GM18909 (cell line): ENCODE data around the gene OCRL.
"Not testable (repeated sequence)": the region's sequence is repeated elsewhere in the genome, so short reads cannot be mapped to it uniquely, and the experiment has no call there.

Source experiments
- ATAC-seq: cut with Tn5 transposase; IDR thresholded peaks from one replicate; pipeline ENCODE4 v1.9.1; 2021; ENCODE audit warnings: mild to moderate bottlenecking; ENCODE audit not compliant: unreplicated experiment, poor library complexity

OCRL gene

DNA sequence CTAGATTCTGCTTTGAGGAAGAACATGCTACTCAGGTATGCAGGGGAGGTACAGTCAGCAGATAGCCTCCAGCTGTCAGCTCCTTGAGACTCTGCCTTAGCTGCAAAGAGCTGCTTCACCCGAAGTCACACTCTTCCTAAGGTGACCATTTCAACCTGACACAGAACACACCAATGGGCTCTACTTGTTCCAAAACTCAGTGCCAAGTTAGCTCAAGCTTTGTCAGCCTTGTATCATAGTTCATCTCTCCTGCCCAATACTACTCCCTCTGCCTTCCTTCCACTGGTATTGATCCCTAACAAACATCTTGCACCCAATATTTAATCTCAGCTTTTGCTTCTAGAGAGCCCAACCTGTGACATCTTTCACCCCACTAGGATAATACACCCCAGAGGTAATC lies 8.9 kb upstream of the OCRL start:
- no peak for ATAC-seq

DNA sequence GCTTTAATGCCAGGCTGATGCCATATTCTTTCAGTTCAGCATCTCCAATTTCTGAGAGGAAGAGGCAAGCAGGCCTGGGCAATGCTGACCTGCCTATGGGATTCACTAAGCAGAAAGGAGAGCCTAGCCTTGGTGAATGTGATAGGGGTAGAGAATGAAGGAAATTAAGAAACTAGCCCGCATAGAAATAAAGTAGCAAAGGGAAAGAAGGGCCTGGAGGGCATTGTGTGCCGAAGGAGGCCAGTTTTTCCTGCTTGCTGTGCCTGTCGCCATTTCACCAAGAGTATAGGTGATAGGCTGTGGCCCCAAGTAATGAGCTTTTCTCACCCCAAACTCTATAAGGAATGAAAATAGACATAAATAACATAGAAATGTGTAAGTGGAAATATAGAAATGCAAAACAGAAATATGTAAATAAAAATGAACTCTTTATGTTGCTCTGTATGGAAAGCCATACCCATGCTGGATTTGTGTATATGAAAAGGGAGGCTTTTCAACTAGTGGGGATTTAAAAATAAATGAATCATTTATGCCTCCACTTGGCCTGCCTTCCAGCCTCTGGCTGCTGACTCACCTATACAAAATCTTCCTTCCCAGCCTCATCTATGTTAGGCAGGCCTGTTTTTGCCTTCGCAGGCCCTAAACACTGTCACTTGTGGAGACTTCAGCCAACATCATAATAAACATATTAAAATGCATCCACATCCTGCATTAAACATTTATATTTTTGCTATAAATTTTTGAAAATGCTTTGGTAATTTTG lies 5.1 kb upstream of the OCRL start:
- no peak for ATAC-seq

DNA sequence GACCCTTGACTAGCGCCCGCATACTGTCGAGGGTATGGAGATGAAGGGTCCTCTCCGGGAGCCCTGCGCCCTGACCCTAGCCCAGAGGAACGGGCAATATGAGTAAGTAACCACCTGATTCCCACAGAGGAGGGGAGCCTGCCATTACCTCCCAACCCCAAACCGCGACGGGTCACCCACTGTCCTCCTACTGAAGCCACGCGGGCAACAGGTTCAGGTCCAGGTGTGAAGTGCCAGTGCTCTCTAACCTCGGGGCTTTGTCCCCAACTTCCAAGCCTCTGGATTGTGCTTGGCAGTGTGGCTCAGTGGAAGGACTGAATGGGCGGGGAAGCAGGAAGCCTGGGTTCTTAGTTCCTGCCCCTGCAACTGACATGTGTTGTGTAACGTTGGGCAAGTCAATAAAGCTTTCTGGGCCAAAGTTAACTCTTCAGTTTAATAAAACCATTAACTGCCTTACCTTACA lies 694 bp downstream of the OCRL start:
- peak; percentile 38 for ATAC-seq

DNA sequence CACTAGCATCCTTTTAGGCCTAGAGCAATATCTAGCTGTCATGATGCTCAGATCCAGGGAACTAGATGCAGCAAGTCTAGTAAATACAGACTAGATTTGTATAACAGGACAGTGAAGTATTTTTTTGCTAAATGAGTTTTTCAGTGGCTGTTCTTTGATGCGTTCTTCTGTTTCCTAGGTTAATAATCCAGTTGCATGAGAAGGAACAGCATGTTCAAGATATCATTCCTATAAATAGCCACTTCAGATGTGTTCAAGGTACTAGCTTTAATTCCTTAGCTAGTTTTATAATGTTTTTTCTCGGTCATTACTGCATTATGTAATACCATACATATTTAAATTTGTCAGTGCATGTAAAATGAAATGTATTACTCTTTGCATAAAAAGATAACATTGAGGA lies 4.7 kb downstream of the OCRL start:
- no peak for ATAC-seq

DNA sequence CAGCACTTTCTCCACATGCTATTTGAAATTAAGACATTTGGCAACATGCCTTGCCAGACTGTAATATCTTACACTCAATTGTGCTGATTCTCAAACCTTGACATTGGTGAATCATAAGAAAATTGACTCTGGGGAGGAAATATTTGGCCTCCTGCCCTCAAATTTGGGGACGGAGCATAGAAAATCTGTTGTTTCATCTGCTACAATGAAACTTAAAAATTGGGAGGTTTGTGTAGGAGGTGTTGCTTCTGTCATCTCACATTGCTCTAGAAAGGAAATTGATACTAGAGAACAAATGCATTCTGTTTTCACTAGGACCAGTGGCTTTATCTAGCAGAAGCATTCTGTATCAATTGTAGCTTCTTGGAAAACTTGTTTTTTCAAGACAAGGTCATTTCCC lies 5.3 kb downstream of the OCRL start:
- ATAC-seq, result no peak

DNA sequence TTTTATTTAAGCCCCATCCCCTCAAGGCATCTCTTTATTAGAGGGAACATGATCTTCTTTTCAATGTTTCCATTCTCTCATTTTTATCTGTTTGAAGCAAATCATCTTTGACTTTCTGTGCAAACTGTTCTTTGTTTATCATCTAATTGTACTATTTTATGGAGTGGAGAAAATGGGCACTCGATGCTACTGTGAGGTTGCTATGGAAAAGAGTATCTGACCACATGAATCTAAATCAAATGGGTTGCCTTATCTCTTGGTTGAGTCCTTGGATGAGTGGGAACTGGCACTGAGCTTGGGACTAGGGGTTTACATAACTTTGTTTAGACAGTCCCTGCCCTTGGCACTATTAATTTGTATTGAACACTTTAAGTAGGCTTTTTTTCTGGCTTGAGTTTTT lies 9.1 kb downstream of the OCRL start:
- no peak for ATAC-seq

DNA sequence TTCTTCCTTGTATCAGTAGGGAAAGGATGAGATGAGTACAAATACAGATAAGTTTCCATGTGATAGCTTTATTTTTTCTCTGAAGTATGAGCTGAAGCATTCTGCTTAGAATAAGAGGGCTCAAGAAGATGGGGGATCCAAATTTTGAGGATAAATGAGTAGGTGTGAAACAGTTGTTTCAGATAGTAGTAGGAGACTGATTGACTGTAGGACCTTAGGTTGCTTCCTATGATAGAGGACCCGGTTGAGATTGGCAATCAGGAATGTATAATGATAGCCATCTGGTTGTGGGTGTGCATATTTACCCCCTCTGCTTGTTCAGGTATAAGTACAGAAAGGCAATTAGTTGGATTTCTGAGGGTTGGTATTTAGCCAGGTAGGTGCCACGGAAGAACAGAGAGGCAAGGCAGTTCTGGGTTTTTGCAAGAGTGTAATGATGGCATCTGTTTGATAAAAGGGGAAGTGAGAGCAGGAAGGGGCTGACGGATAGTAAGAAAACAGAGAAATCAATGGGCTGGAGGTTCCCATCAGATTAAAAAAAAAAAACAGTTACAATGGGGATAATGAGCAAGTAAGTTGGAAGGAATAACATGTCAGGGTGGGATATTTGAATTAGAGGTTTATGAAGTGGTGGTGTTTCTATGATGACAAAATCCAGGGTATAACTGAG lies 13.7 kb downstream of the OCRL start:
- ATAC-seq, result peak; percentile 98

DNA sequence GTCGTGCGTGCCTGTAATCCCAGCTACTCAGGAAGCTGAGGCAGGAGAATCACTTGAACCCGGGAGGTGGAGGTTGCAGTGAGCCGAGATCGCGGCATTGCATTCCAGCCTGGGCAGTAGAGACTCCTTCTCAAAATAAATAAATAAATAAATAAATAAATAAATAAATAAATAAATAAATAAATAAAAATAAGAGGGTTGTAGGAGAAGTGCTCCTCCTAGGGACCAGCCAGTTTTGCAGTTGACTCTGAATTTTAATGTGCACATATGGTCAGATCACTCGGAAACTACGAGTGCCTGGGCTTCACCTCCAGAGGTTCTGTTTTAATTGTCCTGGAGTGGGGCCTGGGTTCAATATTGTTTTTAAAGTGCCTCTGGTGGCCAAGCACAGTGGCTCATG lies 14.8 kb downstream of the OCRL start:
- not testable (repeated sequence) for ATAC-seq

DNA sequence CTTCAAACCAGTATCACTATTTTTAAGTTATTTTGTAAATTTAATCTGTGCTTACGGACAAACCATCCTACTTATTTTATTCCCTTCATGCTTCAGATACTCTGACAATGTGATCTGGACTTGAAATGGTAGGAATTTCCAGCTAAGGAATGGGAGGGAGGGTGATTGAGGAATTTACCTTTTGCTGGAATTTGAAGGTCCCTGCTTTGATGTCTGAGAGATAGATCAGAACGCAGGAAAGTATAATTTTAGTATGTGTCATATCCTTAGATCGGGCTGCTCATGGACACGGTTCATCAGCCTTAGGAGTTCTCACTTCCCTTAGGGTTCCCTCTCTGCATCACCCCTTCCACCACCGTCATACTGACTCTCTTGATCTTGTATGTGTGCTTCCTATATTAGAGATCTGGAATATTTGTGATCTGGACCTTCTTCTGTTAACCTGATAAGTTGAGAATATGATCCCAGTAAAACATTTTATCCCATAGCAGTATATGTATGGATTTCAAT lies 16.8 kb downstream of the OCRL start:
- ATAC-seq, result no peak

DNA sequence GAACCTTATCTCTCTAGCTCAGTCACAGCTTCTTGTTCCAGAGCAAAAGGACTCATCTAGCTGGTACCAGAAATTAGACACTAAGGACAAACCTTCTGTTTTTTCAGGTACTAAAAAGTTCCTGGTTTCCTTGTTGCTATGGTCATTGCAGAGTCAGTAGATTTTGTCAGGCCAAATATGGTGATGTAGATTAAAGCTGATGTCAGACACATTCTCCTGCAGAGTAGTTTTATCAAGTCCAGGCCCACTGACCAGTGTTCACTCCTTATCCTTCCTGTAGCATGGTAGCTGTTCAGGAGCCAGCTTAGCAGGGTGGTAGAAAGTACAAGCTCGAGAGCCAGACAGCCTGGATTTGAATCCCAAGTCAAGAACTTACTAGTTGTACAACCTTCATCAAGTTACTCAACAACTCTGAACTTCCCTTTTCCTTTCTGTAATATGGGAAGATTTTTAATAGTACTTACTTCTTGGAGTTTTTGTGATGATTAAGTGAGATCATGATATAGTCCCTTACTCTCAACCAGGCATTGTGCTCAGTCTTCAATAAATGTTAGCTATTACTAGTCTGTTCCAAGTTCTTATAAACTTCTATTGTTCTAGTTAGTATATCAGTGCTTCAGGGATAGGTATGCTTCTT lies 17.9 kb downstream of the OCRL start:
- ATAC-seq, result no peak

DNA sequence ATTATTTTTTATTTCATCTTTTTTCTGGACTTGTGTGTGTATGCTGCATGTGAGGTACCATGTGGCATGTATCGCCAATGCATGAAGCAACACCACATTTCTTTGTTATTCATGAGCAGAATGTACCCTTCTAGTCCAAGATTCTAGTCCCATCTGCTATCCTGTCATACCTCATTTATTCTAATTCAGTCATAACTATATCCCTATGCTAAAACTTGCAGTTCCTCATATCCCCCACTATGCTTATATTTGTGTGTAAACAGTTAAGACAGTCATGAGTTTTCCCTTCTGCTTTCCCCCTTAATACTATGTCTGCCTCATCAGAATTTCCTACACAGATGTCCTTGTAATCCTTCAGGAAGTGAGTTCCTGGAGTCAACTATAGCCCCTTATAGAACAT lies 19.7 kb downstream of the OCRL start:
- ATAC-seq, result no peak

DNA sequence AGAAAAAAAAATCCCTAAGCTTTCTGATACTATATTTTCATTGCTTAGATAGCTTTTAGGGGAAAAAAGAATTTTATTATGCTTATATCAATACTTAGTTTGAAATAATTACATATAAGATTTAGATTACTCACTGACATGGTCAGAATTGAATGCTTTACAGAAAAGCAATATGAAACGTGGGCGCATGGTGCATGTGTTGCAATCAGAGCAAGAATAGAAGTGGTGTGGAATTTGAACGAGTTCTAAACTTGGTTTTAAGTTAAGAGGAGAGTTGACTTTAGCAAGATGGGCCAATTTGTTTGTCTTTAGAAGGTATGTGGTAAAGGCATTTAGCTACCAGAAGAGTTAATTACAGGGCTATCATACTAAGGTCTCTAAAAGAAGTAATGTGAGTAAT lies 21.4 kb downstream of the OCRL start:
- no peak for ATAC-seq

DNA sequence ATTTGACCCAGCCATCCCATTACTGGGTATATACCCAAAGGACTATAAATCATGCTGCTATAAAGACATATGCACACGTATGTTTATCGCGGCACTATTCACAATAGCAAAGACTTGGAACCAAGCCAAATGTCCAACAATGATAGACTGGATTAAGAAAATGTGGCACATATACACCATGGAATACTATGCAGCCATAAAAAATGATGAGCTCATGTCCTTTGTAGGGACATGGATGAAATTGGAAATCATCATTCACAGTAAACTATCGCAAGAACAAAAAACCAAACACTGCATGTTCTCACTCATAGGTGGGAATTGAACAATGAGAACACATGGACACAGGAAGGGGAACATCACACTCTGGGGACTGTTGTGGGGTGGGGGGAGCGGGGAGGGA lies 24.3 kb downstream of the OCRL start:
- ATAC-seq, result not testable (repeated sequence)

DNA sequence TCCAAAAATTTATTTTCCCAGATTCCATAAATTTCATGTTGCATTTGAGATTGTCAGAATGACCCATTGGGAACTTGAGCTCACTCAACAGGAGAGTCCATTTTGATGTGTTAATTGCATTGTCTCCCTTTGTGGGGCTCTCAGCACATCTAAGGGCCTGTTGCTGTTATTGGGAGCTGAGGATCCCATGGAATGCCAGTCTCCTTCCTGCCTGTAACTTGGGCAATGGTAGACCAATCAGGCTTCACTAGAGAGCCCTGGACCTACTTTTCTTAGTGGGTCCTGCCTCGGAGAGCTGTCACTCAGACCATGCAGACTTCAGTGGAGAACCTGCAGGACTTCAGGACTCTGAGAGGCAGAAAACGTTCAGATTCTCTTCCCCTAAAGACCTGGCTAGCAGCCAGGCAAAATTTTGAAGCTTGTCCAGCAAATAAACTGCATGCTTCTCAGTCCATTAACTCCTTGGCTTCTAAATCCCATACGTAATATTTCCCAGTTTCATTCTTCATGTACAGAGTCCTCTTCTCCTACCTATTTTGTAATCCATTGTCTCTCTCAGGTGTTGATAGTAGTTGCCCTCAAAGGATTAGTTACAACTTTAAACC lies 25.1 kb downstream of the OCRL start:
- ATAC-seq, result no peak

DNA sequence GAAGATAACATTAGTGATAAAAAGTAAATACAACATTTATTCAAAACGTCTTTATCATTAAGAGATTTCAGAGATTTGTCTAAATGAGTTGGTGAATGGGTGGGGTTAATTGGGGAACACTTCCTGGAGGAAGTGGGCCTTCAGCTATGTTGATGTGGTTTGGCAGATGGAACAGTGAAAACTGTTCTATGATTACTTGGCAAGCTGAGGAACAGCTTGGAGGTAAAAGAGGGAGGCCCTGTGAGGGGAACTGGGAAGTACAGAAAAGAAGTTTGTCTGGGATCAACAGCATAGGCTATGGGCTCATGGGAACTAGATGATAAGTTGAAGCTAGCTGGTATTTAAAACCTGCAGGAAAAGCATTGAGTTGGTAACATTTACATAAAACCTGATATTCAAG lies 26.0 kb downstream of the OCRL start:
- no peak for ATAC-seq

DNA sequence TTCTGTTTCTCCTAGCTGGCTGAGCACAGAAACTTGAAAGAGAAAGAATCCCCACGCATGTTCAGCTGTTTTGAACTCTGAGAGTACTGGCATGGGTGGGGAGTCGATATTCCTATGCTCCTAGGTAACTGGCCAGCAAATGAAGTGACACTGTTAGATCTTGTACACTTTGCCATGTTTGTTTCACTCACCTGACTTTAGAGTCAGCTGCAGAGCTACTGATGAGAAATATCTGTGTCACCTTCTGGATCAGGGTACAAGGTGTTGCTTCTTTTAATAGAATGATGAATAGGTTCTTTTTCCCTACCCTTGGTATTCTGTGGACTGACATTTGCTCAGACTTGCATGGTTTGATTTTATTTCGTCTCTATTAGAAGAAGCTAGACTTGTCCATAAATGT lies 28.3 kb downstream of the OCRL start:
- no peak for ATAC-seq

DNA sequence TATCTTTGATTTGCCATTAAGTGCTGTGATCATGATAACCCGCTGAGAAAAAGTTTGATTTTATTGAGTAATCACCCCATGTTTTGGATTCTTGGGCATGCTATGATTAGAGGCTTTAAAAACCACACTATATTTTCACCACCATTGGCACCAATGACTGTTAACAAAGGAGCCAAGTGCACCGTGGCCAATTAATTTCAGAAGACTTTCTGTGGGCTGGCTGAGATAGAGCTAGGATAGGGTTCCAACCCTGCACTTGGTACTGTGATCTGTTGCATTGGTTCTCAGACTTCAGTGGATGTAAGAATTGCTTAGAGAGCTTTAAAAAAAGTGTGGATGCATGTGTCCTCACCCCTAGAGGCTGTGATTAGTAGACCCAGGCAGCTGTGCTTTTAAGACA lies 32.4 kb downstream of the OCRL start:
- no peak for ATAC-seq

DNA sequence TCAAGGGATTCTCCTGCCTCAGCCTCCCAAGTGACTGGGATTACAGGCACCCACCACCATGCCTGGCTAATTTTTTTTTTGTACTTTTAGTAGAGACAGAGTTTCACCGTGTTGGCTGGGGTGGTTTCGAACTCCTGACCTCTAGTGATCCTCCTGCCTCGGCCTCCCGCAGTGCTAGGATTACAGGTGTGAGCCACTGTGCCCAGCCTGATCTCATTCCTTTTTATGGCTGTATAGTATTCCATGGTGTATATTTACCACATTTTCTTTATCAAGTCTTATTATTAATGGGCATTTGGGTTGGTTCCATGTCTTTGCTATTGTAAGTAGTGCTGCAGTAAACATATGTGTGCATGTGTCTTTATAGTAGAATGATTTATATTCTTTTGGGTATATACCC lies 33.6 kb downstream of the OCRL start:
- ATAC-seq, result not testable (repeated sequence)

DNA sequence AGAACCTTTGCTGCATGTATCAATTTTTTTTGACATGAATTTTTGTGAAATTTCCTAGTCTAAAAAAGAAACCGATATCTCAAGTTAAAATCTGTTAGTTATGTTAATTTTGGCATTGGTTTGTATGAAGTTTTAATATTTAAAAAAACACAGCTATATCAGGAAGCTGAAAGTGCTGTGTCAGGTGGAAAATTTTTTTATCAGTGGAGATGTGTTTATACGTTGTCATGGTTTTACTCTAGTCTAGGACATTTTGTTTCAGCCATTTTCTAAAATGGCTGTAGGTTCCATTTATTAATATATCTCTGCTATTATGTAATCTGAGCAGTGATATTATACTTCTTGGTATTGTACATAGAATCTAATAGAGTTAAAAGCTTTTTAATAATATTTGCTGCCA lies 34.2 kb downstream of the OCRL start:
- no peak for ATAC-seq

DNA sequence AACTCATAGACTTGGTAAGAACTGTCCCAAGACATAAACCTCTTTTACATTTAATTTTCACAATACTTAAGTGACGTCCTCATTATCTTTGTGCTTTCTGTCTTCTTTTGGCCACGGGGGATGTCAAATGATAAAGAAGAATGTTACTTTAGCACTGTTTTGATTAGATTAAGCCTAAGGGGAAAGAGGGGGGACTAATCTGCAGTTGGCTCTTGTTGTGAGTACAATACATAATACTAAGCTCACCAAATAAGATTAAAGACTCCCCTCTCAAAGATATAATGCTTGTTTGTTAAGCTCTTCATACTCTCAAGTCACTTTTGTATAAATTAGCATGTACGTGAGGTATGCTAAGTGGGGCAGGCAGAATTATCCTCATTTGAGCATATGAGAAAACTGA lies 36.5 kb downstream of the OCRL start:
- ATAC-seq, result no peak

DNA sequence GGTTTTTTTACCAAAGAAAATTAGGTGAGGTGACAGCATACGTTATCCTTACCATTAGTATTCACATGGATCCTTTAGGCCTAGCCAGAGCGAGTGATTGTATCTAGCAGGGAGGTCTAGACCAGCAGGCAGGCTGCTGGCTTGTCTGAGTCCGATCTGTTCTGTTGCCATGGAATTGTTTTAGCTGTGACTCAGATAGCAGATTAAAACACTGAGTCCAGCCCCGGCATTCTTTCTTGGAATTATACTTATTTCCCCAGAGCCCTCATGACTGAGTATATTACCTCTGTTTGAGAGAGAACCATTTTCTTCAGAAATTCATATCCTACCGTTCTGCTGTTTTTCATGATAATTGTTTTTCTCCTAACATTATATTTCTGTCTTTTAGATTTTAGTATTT lies 37.4 kb downstream of the OCRL start:
- no peak for ATAC-seq
